SK-N-SH (cell line): ENCODE measurements around the gene ARHGEF10L. TPM values are rescaled to one million over a fixed set of nuclear protein-coding genes. Genes with fewer than 3 reads are reported as not detected.

ENCODE experiments used
- CTCF ChIA-PET: fragments of 300-600, 350-600 bp; formaldehyde crosslinking; extraction: SDS; loops from one replicate; lab custom pipeline; 2021; lab: Yijun Ruan, JAX
- POLR2A ChIA-PET: fragments of 350-600 bp; sonication (Branson Sonifier 250); formaldehyde crosslinking; extraction: SDS; loops from one replicate; lab custom pipeline; 2020; ENCODE audit warnings: antibody characterized with exemption, inconsistent platforms; lab: Yijun Ruan, JAX
- DNase-seq: peaks from one replicate; pipeline ENCODE4 v3.0.0; 2012
- H2AFZ ChIP-seq: fragments of 200-600 bp; sonication (generic); 2 replicates; pipeline ENCODE4 v1.8.1; 2016; ENCODE audit warnings: antibody characterized with exemption, mild to moderate bottlenecking, low read depth
- H3F3A ChIP-seq: fragments of 200-600 bp; sonication (generic); replicated peaks from 2 replicates; pipeline ENCODE3; 2016; ENCODE audit warnings: antibody characterized with exemption, mild to moderate bottlenecking; ENCODE audit not compliant: insufficient read depth
- H3K27ac ChIP-seq, 2 experiments: fragments of 200-500 bp in 1 of 2; fragments of 200-600 bp in 1 of 2; sonication (Bioruptor generic) in 1 of 2; sonication (generic), shearing (Covaris generic) in 1 of 2; 2 replicates each; pipeline versions ENCODE4 v1.5.1 to v1.6.1; 2014 to 2016; ENCODE audit warnings: low read depth in 2 of 2, inconsistent platforms in 1 of 2, low read length in 1 of 2, mild to moderate bottlenecking in 1 of 2, mixed read lengths in 1 of 2
- H3K27me3 ChIP-seq: fragments of 200-600 bp; sonication (generic), shearing (Covaris generic); 2 replicates; pipeline ENCODE4 v1.6.1; 2016; ENCODE audit warnings: mixed run types; ENCODE audit not compliant: insufficient read depth
- H3K36me3 ChIP-seq, 2 experiments: fragments of 200-500 bp in 1 of 2; fragments of 200-600 bp in 1 of 2; sonication (Bioruptor generic) in 1 of 2; sonication (generic) in 1 of 2; replicated peaks in 1 of 2; 2 replicates each; pipeline versions ENCODE3 to v1.5.1; 2014 to 2016; ENCODE audit warnings: low read length in 1 of 2, mild to moderate bottlenecking in 1 of 2; ENCODE audit not compliant: insufficient read depth in 2 of 2, control insufficient read depth in 1 of 2
- H3K4me1 ChIP-seq, 2 experiments: fragments of 200-500 bp in 1 of 2; fragments of 200-600 bp in 1 of 2; sonication (Bioruptor generic) in 1 of 2; sonication (generic), shearing (Covaris generic) in 1 of 2; 2 replicates each; pipeline versions ENCODE4 v1.5.1 to v1.6.1; 2014 to 2016; ENCODE audit warnings: low read depth in 1 of 2, low read length in 1 of 2, mixed run types in 1 of 2; ENCODE audit not compliant: insufficient read depth in 2 of 2, control insufficient read depth in 1 of 2
- H3K4me2 ChIP-seq: fragments of 200-600 bp; sonication (generic), shearing (Covaris generic); 2 replicates; pipeline ENCODE4 v1.6.1; 2017; ENCODE audit warnings: mixed run types
- H3K4me3 ChIP-seq, 2 experiments: fragments of 200-500 bp in 1 of 2; fragments of 200-600 bp in 1 of 2; sonication (Bioruptor generic) in 1 of 2; sonication (generic), shearing (Covaris generic) in 1 of 2; 2 replicates each; pipeline versions ENCODE4 v1.5.1 to v1.8.1; 2014 to 2016; ENCODE audit warnings: low read depth in 2 of 2, inconsistent platforms in 1 of 2, low read length in 1 of 2, mild to moderate bottlenecking in 1 of 2, mixed read lengths in 1 of 2, moderate library complexity in 1 of 2
- H3K79me2 ChIP-seq: fragments of 200-600 bp; sonication (generic); 2 replicates; pipeline ENCODE4 v1.8.1; 2017; ENCODE audit warnings: mild to moderate bottlenecking; ENCODE audit not compliant: insufficient read depth
- H3K9ac ChIP-seq: fragments of 200-600 bp; sonication (generic); 2 replicates; pipeline ENCODE4 v1.6.1; 2017; ENCODE audit warnings: mixed run types
- H3K9me2 ChIP-seq: fragments of 200-600 bp; sonication (generic); 2 replicates; pipeline ENCODE4 v1.6.1; 2017; ENCODE audit warnings: mixed run types
- H3K9me3 ChIP-seq: fragments of 200-600 bp; sonication (generic); 2 replicates; pipeline ENCODE4 v1.6.1; 2017; ENCODE audit warnings: mixed run types, mild to moderate bottlenecking, moderate library complexity
- H4K20me1 ChIP-seq: fragments of 200-600 bp; sonication (generic); 2 replicates; pipeline ENCODE4 v1.6.1; 2017; ENCODE audit warnings: mild to moderate bottlenecking, mixed run types; ENCODE audit not compliant: insufficient read depth
- EP300 ChIP-seq, 2 experiments: IDR thresholded peaks; 2 replicates each; pipeline versions ENCODE4 v1.4.0 to v1.6.1; 2012; ENCODE audit warnings: borderline replicate concordance in 1 of 2, low read depth in 1 of 2, low read length in 1 of 2
- FOSL2 ChIP-seq: IDR thresholded peaks from 2 replicates; pipeline ENCODE4 v1.4.0; 2012; ENCODE audit warnings: low read depth, mild to moderate bottlenecking, moderate library complexity, borderline replicate concordance
- GATA2 ChIP-seq: sonication (generic); formaldehyde crosslinking; IDR thresholded peaks from 2 replicates; pipeline ENCODE4 v1.5.0; 2020; ENCODE audit warnings: mild to moderate bottlenecking, missing genetic modification reagents
- IRF3 ChIP-seq: fragments of 150-350 bp; IDR thresholded peaks from 2 replicates; pipeline ENCODE4 v1.6.1; 2016; ENCODE audit warnings: mild to moderate bottlenecking, low read depth, low read length
- JUND ChIP-seq: IDR thresholded peaks from 2 replicates; pipeline ENCODE4 v1.4.0; 2012
- MEF2A ChIP-seq: IDR thresholded peaks from 2 replicates; pipeline ENCODE4 v1.4.0; 2012; ENCODE audit warnings: low read depth, borderline replicate concordance
- PBX3 ChIP-seq: IDR thresholded peaks from 2 replicates; pipeline ENCODE4; 2012
- POLR2AphosphoS5 ChIP-seq: IDR thresholded peaks from 2 replicates; pipeline ENCODE4 v1.6.1; 2012; ENCODE audit warnings: low read depth, low read length
- RAD21 ChIP-seq: IDR thresholded peaks from 2 replicates; pipeline ENCODE4 v1.6.1; 2012; ENCODE audit warnings: mild to moderate bottlenecking, low read length
- SMC3 ChIP-seq: IDR thresholded peaks from 2 replicates; pipeline ENCODE4 v1.6.1; 2012; ENCODE audit warnings: low read depth, low read length, improper control_type of control experiment
- TCF12 ChIP-seq: IDR thresholded peaks from 2 replicates; pipeline ENCODE4 v1.4.0; 2012
- TEAD4 ChIP-seq: IDR thresholded peaks from 2 replicates; pipeline ENCODE4 v1.4.0; 2012; ENCODE audit warnings: mild to moderate bottlenecking, borderline replicate concordance; ENCODE audit not compliant: insufficient read depth
- USF1 ChIP-seq: IDR thresholded peaks from 2 replicates; pipeline ENCODE4 v1.4.0; 2012; ENCODE audit warnings: low read depth, borderline replicate concordance
- ZBTB33 ChIP-seq: IDR thresholded peaks from 2 replicates; pipeline ENCODE4 v1.4.0; 2012; ENCODE audit warnings: low read depth, borderline replicate concordance
- WGBS: methylation state at CpG from one replicate; pipeline ENCODE4 v1.1.6; 2017; ENCODE audit warnings: low lambda C conversion rate; 5-methylcytosine and 5-hydroxymethylcytosine counted together
- polyA plus RNA-seq, 3 experiments: library from polyadenylated mRNA; depleted of rRNA; stranded (reverse); fragments of >200 nt; gene quantifications; 2 replicates each; pipeline ENCODE4 v1.2.3, GENCODE V29; 2012
- TF ChIP-seq, protein P1 (sequence below): IDR thresholded peaks from 2 replicates; pipeline ENCODE4 v1.4.0; 2012; ENCODE audit warnings: low read depth
- TF ChIP-seq, protein P2 (sequence below): fragments of 200-600 bp; sonication (generic); IDR thresholded peaks from 2 replicates; pipeline ENCODE4 v1.6.1; 2017; ENCODE audit warnings: antibody characterized with exemption, mild to moderate bottlenecking, moderate library complexity

The ARHGEF10L gene
- polyA plus RNA-seq, 1 of the 3 experiments (the other 2 are of a cell fraction): 12.5 TPM

GRCh38 chr1:17661546-17662157, 122.2 kb downstream of the ARHGEF10L start:
- peak; percentile 88 for TF ChIP-seq SMC3
- TF ChIP-seq RAD21: peak; percentile 94
- TF ChIP-seq, protein P1, sequence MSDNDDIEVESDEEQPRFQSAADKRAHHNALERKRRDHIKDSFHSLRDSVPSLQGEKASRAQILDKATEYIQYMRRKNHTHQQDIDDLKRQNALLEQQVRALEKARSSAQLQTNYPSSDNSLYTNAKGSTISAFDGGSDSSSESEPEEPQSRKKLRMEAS: no peak
- TF ChIP-seq, protein P2, sequence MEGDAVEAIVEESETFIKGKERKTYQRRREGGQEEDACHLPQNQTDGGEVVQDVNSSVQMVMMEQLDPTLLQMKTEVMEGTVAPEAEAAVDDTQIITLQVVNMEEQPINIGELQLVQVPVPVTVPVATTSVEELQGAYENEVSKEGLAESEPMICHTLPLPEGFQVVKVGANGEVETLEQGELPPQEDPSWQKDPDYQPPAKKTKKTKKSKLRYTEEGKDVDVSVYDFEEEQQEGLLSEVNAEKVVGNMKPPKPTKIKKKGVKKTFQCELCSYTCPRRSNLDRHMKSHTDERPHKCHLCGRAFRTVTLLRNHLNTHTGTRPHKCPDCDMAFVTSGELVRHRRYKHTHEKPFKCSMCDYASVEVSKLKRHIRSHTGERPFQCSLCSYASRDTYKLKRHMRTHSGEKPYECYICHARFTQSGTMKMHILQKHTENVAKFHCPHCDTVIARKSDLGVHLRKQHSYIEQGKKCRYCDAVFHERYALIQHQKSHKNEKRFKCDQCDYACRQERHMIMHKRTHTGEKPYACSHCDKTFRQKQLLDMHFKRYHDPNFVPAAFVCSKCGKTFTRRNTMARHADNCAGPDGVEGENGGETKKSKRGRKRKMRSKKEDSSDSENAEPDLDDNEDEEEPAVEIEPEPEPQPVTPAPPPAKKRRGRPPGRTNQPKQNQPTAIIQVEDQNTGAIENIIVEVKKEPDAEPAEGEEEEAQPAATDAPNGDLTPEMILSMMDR: peak; percentile 91
- Histone ChIP-seq H3K4me1 (peaks cover 0 to 3% of the 10 kb centered on the region in 2 experiments; a peak in 1 of 4 replicates), H3K9me3 (no peaks in the 10 kb centered on the region), H3K9ac (no peak overlapping the region), H2AFZ (no peak overlapping the region), H3F3A (no peaks in the 10 kb centered on the region), H3K27me3 (no peaks in the 10 kb centered on the region), H3K36me3 (peaks cover 14 to 30% of the 10 kb centered on the region in 2 experiments), H3K79me2 (no peaks in the 10 kb centered on the region), H3K4me2 (no peak overlapping the region), H4K20me1 (0 out of 2 replicates have a peak, but pooled peaks cover 4% of the 10 kb centered on the region), H3K27ac (no peak overlapping the region), H3K4me3 (no peak overlapping the region; a peak in 1 of 4 replicates), H3K9me2 (no peaks in the 10 kb centered on the region)
- ChIA-PET CTCF (interaction anchor here (0.6 to 4.5 kb wide), 104 partner anchors 10 to 922 kb away, joined by 3 to 60 read pairs (median 5); no protein-coding TSS in a partner anchor), POLR2A (no interaction called here)
- 53% methylated on average over 15 of the region's 15 CpGs for WGBS
- DNase-seq: peak; percentile 93

DNA sequence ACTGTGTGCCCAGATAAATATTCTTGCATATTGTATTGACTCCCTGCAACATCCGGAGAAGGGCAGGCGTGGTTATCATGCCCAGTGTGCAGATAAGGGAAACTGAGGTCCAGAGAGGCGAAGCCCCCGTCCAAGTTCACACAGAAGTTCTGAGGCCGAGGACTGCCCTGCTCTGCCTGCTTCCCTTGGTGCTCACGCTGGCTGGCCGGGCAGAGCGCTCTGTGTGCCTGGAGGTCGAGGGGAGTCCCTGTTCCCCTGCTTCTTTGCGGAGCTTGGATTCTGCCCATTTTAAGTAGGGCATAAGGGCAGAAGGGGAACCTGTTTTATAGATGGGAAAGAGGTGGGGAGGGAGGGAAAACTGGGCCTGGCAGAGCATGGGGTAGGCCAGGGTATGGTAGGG, 122.8 kb downstream of the ARHGEF10L start:
- H3K27ac ChIP-seq: no peak overlapping the region
- no peak overlapping the region for H3K4me3 ChIP-seq
- peaks cover 14 to 26% of the 10 kb centered on the region in 2 experiments for H3K36me3 ChIP-seq
- H2AFZ ChIP-seq: no peak overlapping the region
- no peak for DNase-seq
- H3K4me1 ChIP-seq: peaks cover 0 to 3% of the 10 kb centered on the region in 2 experiments; a peak in 1 of 4 replicates
- H3K27me3 ChIP-seq: no peaks in the 10 kb centered on the region
- H3K9me3 ChIP-seq: no peaks in the 10 kb centered on the region
- H3K9ac ChIP-seq: no peak overlapping the region
- H4K20me1 ChIP-seq: 0 out of 2 replicates have a peak, but pooled peaks cover 4% of the 10 kb centered on the region
- CTCF ChIA-PET: interaction anchor here (0.6 to 4.5 kb wide), 74 partner anchors 10 to 922 kb away, joined by 3 to 60 read pairs (median 7); no protein-coding TSS in a partner anchor
- H3F3A ChIP-seq: no peaks in the 10 kb centered on the region
- POLR2A ChIA-PET: no interaction called here
- H3K9me2 ChIP-seq: no peaks in the 10 kb centered on the region
- WGBS: 98% methylated on average over 8 of the region's 10 CpGs
- no peak overlapping the region for H3K4me2 ChIP-seq
- no peaks in the 10 kb centered on the region for H3K79me2 ChIP-seq
- TF ChIP-seq JUND: no peak
- TF ChIP-seq POLR2AphosphoS5: no peak
- no peak for TF ChIP-seq FOSL2
- no peak for TF ChIP-seq IRF3
- no peak for TF ChIP-seq MEF2A
- no peak for TF ChIP-seq GATA2 (CRISPR knock-in tag)
- no peak for TF ChIP-seq ZBTB33
- TF ChIP-seq, protein P1: no peak
- TF ChIP-seq TEAD4: no peak
- TF ChIP-seq EP300 (IDR thresholded peaks at IDR 0.05; ENCODE audit: borderline replicate concordance in 1 of 2, low read depth in 1 of 2, low read length in 1 of 2): no peak
- TF ChIP-seq TCF12: no peak
- no peak for TF ChIP-seq USF1
- TF ChIP-seq PBX3: no peak
